Activated T-helper 1 cell treated with anti-CD3 and anti-CD28 coated beads, Interleukin-2, amount 50 U/mL, for 16 hours (primary cell): ENCODE results near the gene NOD1.
"Not testable (repeated sequence)": the region's sequence is repeated elsewhere in the genome, so short reads cannot be mapped to it uniquely, and the experiment has no call there.

Experiments
- DNase-seq, 2 donors: peaks; one replicate each; pipeline ENCODE4 v3.0.0-alpha.2; 2020; ENCODE audit warnings: low read depth in 1 of 2, low spot score in 1 of 2

Gene NOD1

DNA sequence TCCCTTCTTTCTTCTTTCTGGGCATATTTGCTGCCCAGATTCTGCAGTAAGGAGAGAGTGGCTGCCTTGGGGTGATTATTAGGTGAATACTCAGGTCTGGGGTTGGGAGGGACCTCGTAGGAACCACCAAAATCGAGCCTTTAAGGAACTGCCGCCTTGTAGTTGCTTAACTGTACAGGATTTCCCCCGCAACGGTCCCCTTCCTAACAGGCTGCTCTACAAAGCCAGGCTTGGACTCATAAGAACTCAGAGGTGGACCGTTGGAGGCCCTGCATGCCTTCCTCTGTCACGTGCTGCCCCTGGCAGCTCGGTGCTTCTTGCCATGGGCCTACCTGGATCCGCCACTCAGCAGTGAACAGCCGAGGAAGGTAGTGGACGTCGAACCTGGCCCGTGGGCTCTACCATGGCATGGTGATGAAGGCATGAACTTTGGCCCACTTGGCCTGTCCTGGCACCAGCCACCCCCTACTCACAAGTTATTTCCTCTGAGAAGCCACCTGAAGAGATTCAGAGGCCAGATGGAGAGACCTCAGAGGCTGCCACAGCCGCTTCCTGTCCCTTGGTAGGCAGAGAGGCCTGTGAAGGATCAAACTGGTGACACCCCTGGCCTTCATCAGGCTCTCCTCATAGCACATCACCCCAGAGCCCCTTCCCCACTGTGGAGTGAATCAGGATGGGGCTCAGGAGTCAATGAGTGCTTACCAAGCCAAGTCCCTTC lies 54.6 kb downstream of the NOD1 start:
- DNase-seq = no peak

DNA sequence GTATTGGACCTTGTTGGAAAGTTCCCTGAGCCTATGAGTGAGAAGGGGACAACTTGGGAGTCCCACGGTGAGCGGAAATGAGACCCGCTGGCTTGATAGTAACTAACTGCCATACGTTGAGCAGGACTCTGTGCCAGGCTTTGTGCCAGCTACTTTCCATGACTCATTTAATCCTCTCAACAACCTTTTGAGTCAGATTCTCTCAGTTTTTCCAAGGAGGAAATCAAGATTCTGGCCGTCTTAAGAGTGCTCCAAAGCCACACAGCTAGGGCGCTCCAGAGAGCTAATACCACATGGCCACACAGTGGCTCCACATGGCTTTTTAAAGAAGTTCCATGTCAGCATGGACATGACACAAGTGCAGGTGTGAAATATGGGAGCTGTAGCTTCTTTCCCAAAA lies 55.7 kb downstream of the NOD1 start:
- no peak for DNase-seq

GRCh38 chr7:30421647-30422196 lies 56.9 kb downstream of the NOD1 start:
- DNase-seq = no peak

DNA sequence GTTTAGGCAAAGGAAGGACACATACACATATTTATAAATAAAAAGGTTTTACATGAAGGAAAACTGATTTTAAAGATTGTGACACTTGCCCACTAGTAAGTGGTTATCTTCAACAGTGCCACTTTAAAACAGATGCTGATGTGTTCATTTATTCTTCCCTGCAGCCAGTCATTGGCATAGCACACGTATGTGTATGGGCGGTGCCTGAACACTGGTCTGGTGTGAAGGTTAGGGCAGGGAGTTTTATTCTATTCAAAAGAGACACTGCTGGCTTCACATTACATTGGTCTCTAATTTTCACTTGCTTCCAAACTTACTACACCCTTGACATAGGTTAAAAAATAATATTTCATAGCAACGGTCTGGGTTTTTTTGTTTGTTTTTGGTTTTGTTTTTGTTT lies 57.9 kb downstream of the NOD1 start:
- no peak for DNase-seq

DNA sequence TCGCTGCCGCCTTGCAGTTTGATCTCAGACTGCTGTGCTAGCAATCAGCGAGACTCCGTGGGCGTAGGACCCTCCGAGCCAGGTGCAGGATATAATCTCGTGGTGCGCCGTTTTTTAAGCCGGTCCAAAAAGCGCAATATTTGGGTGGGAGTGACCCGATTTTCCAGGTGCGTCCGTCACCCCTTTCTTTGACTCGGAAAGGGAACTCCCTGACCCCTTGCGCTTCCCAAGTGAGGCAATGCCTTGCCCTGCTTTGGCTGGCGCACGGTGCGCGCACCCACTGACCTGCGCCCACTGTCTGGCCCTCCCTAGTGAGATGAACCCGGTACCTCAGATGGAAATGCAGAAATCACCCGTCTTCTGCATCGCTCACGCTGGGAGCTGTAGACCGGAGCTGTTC lies 58.5 kb downstream of the NOD1 start:
- not testable (repeated sequence) for DNase-seq

DNA sequence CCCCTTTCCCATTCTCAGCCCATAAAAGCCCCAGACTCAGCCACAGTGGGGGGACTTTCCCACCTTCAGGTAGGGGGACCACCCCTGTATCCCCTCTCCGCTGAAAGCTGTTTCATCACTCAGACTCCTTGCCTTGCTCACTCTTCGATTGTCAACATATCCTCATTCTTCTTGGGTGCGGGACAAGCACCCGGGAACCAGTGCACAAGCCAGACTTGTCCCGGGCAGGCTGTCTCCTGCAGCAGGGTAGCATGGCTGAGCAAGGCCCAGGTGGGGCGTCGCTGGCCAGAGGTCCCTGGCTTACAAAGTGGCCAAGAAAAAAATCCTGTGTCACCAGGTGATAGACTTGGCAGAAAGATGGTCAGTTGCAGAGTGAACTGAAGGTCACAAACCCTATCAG lies 64.7 kb downstream of the NOD1 start:
- no peak for DNase-seq

DNA sequence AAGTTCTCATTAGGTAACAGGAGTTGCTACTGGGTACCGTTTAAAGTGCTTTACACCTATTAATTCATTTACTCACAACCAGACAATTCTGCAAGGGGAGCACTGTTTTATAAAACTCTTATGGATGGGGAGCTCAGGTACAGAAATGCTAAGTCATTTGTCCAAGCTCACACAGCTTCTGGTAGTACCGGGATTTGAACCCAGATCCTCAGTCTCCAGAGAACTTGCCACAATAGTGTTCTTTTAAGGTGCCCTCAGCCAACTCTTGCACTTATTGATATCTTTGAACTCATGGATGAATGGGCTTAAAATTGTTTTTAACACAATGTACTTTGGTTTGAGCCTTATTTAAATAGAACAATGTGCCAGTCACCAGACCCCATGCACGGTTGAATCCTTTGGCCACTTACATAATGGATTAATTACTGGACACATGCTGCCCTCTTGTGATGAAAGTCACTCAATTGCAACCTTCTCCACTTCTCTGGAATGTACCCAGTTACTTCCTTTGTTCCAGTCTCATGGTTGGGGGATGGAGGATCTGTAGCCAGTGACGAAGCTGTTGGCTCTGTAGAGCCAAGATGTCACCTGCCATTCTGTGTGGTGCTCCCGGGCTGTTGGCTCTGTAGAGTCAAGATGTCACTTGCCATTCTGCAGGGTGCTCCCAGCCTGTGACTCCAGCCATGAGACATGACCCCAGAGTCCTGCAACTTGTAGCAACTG lies 65.6 kb downstream of the NOD1 start:
- DNase-seq = no peak

DNA sequence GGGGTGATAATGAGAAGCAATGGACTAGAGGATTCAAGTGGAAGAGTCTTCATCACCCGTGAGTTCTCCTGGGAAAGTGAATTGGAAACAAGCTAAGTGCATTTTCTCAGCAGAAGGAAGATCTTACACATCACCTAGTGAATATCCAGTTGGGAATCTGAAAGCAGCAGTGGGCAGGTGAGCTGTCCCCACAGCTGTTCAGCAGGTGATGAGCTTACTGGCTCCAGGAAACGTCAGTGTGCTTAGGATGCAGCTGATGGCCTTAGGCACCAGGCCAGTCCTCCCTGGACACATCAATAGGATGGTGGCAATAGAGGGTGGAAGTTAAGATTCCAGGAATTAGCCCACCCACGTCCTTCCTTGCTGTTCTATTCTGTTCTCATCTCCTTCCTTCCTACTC lies 66.7 kb downstream of the NOD1 start:
- no peak for DNase-seq

DNA sequence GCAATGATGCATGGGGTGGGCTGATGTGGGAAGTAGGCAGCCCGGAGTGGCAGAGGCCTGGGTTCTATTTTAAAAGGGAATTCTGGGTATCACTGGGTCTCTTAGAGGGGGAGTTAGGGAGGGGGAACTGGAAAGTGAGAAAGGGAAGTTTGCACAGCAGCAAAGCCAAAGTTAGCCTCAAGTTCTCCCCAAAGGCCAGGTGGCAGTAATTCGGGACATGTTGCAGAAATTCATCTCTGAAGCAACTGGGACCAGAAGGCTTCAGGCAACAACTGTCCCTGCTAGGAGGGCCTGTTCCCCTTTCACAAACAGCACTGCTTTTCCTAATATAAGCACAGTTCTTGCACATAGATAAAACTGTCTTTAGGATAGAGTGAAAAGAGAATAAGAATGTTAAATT lies 67.4 kb downstream of the NOD1 start:
- DNase-seq = no peak

GRCh38 chr7:30406664-30407425 lies 71.7 kb downstream of the NOD1 start:
- DNase-seq = no peak

- no peak for DNase-seq
Observed at GRCh38 chr7:30405179-30405578, 73.4 kb downstream of the NOD1 start.

DNA sequence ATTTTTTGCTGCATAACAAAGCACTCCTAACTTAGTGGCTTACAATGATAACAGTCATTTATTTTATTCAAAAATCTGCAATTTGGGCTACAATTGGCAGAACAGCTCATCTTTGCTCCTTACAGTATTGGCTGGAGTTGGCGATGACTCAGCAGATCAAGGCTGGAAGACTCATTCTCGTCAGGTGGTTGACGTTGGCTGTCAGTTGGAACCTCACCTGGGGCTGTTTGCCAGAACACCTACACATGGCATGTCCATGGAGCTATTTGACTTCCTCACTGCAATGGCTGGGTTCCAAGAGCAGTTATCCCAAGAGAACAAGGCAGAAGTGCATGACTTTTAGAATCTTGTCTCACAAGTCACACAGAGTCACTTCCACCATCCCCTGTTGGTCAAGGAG lies 75.1 kb downstream of the NOD1 start:
- no peak for DNase-seq

DNA sequence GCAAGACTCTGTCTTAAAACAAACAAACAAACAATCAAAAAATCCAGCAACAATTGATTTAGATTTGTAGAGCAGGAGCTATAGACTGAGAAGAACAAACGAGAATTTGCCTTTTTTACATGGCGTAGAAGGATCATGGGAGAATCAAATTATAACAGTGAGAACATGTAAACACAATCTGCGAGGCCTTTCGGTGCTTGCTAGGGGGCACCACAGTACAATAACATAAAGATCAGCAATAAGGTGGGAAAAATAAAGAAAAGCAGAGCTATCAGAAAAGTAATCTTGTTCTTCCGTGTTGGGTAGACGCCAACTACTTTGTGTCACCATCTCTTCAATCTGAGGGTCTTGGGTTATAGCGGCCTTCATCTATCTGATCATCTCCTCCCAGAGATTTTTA lies 82.2 kb downstream of the NOD1 start:
- DNase-seq = no peak

DNA sequence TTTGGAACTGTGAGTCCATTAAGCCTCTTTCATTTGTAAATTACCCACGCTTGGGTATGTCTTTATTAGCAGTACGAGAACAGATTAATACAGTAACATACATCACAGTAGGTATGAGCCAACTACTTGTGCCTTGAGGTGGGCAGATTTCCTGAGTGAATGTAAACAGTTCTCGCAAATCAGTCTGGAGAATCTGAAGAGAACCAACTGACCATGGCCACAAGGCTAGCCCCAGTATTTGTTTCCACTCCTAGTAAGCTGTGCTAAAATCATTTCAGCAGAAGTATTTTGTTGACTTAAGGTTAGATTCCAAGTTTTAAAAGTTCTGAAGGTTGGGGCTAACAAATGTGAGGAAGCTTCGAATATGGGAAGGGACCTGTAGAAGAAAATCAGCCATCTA lies 82.9 kb downstream of the NOD1 start:
- no peak for DNase-seq

GRCh38 chr7:30391806-30392205 lies 86.8 kb downstream of the NOD1 start:
- no peak for DNase-seq

GRCh38 chr7:30390736-30391636 lies 87.6 kb downstream of the NOD1 start:
- no peak for DNase-seq

DNA sequence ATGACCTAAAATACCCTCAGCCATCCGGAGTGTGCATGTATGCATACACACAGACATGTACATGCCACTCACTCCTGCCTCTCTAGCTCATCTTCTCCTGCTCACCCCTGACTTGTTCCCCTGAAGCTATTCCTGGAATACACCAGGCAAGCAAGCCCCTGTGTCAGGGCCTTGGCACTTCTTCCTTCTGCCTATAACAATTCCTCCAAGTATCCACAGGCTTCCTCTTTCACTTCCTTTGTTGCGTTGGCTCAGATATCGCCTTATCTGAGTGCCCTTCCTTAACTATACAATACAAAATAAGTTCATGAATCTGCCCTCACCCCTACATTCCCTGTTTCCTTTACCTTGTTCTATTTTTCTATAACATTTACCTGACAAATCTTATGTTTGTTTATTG lies 88.8 kb downstream of the NOD1 start:
- DNase-seq = no peak

- DNase-seq = no peak
Observed at GRCh38 chr7:30382607-30383006, 96.0 kb downstream of the NOD1 start.

GRCh38 chr7:30380824-30381223 lies 97.8 kb downstream of the NOD1 start:
- DNase-seq = not testable (repeated sequence)

DNA sequence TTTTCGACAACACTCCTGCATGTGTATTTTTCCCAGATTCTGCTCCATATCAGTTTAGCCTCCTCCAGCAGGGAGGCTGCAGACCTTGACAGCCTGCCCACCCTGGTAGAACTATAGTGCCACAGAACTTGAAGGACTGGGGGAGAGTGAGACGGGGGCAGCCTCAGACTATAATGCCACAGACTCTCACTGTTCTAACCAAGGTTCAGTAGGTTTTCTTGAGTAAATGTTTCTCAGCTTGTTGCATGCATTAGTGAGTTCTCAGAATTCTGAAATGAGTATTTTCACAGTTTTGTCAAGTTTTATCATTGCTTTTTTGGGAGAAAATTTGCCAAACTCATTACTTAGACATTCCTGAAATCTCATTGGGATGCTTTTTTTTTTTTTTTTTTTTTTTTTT lies 98.3 kb downstream of the NOD1 start:
- no peak for DNase-seq

DNA sequence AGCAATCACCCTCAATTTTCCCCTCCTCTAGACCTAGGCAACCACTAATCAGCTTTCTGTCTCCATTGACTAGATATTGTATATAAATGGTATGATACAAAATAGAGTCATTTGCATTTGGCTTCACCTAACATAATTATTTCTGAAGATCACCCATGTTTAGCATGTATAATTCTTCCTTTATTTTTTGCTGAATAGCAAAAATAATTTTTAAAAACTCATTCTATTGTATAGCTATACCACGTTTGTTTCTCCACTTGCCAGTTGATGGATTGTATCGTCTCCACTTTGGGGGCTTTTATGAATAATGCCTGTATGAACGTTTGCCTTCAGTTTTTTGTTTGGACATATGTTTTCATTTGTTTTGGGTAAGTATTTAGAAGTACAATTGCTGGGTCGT lies 98.8 kb downstream of the NOD1 start:
- DNase-seq = no peak
